PC-9 (cell line): Measurements from ENCODE around the gene RASL11B.

Experiments
- CTCF ChIP-seq: fragments of 200-600 bp; sonication (generic); conservative IDR thresholded peaks from 2 replicates; pipeline ENCODE4 v1.6.1; 2017; ENCODE audit warnings: mixed run types, antibody characterized with exemption, mild to moderate bottlenecking, moderate library complexity
- EZH2 ChIP-seq: fragments of 200-600 bp; sonication (generic); IDR thresholded peaks from 2 replicates; pipeline ENCODE4 v1.8.0; 2017; ENCODE audit warnings: antibody characterized with exemption, low read depth

DNA sequence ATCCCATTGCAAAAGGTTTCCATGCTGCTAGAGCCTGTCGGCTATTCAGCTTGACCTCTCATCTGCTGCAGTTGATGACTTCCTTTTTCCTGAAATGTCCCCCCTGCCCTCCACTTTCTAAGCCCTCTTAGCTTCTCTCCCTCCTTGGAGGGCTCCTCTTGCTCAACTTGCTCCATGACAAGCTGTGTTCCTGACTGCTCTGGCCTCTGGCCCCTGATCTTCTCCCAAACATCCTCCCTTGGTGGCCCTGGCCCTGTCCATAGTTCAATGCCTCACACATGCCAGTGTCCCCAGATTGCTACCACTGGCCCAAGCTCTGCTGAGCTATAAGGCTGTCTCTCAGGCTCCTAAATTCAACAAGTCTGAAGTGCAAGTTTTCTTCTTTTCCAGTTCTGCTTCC lies 29.6 kb downstream of the RASL11B start:
- no peak for TF ChIP-seq CTCF
- no peak for TF ChIP-seq EZH2
